Lower leg skin (tissue), 3 donors: Measurements from ENCODE around the gene RTN4IP1.

Experiments used
- POLR2A ChIP-seq, 2 donors: fragments of 450-650 bp; IDR thresholded peaks; one replicate each; pipeline ENCODE4 v1.6.1; 2016 to 2017; ENCODE audit warnings: antibody characterized with exemption in 2 of 2, mild to moderate bottlenecking in 1 of 2, moderate library complexity in 1 of 2
- TF ChIP-seq, protein P1 (sequence below), 3 donors: fragments of 450-650 bp; IDR thresholded peaks; one replicate each; pipeline ENCODE4 v1.5.1; 2016; ENCODE audit warnings: antibody characterized with exemption in 3 of 3, mild to moderate bottlenecking in 3 of 3, moderate library complexity in 2 of 3

DNA sequence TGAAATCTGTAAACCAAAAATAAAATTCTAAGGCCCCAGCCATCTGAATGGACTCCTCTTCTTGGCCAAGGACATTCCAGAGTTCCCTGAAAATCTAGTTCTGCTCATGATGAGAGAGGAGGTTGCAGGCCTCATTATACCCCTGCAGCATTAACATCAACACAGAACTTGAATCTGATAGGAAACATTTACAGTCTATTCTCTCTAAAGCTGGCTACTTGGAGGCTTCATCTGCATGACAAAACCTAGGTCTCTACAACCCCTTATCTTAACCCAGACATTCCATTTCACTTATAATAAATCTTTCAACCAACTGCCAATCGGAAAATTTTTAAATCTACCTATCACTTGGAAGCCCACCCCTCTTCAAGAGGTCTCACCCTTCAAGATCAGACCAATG, 15.7 kb downstream of the RTN4IP1 start:
- TF ChIP-seq, protein P1, sequence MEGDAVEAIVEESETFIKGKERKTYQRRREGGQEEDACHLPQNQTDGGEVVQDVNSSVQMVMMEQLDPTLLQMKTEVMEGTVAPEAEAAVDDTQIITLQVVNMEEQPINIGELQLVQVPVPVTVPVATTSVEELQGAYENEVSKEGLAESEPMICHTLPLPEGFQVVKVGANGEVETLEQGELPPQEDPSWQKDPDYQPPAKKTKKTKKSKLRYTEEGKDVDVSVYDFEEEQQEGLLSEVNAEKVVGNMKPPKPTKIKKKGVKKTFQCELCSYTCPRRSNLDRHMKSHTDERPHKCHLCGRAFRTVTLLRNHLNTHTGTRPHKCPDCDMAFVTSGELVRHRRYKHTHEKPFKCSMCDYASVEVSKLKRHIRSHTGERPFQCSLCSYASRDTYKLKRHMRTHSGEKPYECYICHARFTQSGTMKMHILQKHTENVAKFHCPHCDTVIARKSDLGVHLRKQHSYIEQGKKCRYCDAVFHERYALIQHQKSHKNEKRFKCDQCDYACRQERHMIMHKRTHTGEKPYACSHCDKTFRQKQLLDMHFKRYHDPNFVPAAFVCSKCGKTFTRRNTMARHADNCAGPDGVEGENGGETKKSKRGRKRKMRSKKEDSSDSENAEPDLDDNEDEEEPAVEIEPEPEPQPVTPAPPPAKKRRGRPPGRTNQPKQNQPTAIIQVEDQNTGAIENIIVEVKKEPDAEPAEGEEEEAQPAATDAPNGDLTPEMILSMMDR (IDR thresholded peaks at IDR 0.05) = no peak
- TF ChIP-seq POLR2A (IDR thresholded peaks at IDR 0.05) = no peak
